ENCODE measurements around the gene BOLA2B.
"Not testable (repeated sequence)": the region's sequence is repeated elsewhere in the genome, so short reads cannot be mapped to it uniquely, and the experiment has no call there.

The BOLA2B gene

DNA sequence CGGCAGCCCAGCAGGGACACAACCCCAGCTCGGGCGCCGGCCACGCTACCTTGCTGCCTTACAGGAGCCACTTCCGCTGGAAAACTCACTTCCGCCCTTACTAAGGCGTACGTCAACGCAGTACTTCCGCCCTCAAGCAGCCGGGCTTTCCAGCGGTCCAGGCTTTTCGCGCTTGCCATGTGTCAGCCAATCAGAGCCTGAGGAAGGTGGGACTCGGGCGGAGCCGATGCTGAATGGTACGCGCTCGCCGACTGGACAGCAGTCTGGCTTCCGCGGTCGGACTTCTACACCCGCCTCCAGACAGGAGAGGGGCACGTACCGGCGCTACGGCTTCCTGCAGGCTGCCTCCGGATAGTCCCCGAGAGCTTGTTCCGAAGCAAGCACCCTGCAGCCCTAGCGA is at the start of gene BOLA2B, which contains the start of gene SLX1A:
Gene BOLA2B, minus strand, starts transcription at position 52 of the 400 bp plus-strand sequence. CDS start 71 bp downstream, outside the sequence.
Gene SLX1A, plus strand, starts transcription at position 261 of the 400 bp plus-strand sequence. CDS start 210 bp downstream, outside the sequence.
- DNase-seq = not testable (repeated sequence)

DNA sequence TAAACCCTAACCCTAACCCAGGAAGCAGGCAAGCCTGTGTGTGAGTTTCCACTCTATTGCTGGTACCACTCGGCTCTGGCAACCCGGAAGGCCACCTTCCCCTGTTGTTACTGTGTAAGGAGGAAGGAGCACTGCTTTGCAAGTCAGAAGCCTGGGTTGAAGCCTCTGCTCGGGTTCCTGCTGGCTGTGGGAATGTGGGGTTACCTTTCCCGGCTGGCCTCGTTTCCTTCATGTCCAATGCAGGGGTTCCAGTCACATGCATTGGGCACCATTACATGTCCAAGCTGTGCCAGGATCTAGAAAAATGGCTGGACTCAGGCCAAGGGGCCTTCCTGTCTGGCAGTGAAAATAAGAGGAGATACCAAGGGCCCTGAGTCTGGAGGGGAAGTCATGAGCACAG is 23.6 kb upstream of the BOLA2B start:
- not testable (repeated sequence) for DNase-seq

DNA sequence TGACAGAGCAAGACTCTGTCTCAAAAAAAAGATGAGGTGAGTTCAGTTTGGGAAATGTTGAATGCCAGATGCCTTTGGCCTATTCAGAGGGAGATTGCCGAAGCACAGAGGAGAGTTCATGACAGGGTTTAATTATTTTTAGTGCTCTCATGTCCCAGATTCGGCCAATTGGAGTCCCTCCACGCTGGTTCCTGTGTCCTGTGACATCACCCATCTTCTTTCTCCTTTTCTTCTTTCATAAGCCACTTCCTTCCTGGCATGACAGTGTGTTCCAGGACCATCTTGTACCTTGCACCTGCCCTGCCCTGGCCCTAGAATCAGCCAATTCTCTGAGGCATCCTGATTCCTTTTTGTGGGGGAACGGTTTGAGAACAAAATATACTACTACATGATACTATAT is 17.9 kb upstream of the BOLA2B start:
- DNase-seq = not testable (repeated sequence)

DNA sequence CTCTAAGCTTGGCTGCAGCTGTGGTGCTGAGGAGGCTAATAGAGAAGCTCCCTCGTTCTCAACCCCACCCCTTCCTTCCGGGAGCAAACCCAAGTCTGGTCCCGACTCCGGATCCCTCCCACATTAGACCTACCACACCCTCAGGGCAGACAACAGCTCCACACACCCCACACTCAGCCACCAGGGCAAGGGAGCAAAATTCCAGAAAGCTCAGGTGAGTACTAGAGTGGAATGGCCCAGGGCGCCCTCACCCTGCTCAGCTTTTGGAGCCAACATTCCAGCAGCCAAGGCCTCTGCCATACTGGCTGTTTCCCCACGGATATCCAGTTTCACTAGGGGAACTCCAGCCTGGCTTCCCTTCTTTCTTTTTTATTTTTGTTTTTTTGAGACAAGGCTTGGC is 15.6 kb upstream of the BOLA2B start:
- DNase-seq = not testable (repeated sequence)

DNA sequence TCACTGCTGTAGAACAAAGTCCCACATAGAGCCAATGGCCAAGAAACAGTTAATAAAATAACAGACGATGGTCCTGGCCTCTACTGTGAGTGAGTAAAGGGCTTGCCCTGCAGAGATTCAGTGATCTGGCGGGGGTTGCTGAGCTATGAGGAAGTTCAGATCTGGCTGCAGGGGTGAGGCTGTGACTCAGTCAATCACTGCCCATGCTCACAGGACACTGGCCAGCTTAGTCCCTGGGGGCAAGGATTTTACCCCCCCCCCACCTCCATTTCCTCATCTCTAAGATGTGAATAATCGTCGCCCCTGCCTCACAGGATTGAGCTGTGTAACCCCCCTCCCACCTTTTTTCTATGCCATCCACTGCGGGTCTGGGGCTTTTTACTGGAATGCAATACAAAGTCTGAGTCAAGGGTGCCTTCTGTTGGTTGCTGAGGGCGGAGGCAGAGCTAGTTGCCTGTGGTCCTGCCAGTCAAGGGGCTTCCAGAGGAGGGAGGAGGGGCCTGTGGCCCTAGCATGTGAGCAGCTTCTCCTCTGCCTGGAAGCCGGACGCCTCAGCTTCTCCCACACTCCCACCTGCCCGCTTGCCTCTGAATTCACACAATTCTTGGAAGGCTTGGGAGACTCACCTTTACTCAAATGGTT is 13.7 kb upstream of the BOLA2B start:
- DNase-seq = not testable (repeated sequence)

DNA sequence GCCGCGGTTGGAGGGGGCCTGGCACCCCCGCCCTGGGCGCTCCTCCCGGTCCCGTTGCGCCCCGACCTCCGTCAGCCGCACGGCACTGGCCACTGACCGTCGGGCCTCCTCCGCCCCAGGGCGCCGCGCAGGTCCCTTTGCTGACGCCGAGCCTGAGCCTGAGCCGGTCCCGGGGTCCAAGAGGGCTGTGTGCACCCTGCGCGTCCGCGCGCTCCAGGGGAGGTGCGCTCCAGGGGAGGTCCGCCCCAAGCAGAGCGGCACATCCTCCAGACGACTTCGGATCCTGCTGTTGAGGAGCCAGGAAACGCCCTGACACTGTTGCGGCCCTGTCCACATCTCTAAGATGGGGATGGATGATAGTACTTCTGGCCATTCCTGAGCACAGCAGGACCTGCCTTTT is 12.8 kb upstream of the BOLA2B start:
- DNase-seq = not testable (repeated sequence)

DNA sequence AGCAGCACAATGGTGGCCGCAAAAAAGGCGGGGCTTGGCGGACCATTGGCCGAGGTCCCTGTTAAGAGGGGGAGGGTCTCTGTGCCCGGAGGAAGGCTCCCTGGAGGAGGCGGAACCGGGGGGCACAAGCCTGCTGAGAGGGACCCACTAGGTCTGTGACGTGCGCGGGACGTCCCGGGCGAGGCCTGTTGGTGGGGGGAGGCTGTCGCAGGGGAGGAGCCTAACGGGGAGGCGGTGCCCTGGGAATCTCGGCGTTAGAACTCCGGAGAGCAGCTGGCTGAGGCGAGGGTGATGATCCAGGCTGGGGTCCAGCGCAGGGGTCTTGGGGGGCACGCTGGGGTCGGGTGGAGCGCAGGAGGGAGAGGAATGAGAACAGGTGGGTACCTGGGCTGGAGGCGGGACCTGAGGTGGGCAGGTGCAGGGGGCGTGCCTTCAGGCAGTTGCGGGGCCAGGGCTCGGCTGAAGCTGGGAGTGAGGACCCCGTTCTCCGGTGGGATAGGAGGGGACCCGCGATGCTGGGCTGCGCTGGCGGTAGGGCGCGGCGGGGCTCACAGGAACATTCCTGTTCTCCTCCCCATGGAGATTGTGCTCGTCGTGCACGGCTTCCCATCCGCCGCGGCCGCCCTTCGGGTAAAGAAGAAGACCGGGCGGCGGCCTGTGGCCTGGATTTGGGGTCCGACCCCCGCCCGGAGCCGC is 12.2 kb upstream of the BOLA2B start:
- not testable (repeated sequence) for DNase-seq

DNA sequence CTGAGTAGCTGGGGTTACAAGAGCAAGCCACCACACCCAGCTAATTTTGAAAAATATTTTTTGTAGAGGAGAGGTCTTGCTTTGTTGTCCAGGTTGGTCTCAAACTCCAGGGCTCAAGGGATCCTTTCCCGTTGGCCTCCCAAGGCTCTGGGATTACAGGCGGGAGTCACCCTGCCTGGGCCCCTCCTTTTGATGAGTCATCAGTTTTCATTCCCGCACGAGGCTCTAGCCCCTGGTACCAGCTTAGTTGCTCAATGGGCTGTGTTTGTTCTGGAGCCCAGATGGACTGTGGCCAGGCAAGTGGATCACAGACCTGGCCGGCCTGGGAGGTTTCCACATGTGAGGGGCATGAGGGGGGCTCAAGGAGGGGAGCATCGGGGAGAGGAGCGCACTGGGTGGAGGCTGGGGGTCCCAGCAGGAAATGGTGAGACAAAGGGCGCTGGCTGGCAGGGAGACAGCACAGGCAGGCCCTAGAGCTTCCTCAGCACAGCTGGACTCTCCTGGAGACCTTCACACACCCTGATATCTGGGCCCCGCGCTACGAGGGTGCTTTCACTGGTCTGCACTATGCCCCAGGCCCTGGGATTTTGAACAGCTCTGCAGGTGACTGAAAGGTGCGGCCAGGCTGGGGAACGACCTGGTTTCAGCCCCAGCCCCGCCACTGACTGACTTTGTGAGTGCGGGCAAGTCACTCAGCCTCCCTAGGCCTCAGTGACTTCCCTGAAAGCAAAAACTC is 6.3 kb upstream of the BOLA2B start:
- DNase-seq = not testable (repeated sequence)

DNA sequence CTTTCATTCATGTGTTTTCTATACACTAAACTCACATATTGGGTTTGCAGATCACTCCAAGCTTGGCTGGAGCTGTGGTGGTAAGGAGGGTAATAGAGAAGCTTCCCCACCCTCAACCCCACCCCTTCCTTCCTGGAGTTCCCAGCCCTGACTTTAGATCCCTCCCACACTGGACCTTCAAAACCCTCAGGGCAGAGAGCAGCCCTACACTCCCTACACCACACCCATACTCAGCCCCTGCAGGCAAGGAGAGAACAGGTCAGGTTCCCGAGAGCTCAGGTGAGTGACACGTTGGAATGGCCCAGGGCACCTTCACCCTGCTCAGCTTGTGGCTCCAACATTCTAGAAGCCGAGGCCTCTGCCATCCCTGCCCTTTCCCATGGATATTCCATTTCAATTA is 5.6 kb upstream of the BOLA2B start, which contains the start of gene SULT1A3:
Gene SULT1A3, plus strand, starts transcription at position 207 of the 400 bp plus-strand sequence. CDS start 1,474 bp downstream, outside the sequence.
- not testable (repeated sequence) for DNase-seq

DNA sequence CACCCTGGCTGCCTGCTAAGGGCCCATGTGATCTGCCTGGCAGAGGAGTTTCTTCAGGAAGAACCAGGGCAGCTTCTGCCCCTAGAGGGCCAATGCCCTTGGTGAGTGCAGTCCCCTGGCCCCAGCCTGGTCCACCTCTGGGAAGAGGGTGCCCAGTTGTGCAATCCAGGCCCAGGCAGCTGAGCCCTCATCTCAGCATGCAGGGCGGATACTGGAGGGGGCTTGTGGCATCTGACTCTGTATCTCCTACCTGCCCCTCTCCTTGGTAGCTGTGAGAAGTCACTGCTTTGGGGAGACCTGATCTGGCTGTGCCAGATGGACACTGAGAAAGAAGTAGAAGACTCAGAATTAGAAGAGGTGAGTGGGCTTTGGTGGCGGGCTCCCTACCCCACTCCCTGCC is 3.5 kb upstream of the BOLA2B start:
- not testable (repeated sequence) for DNase-seq

DNA sequence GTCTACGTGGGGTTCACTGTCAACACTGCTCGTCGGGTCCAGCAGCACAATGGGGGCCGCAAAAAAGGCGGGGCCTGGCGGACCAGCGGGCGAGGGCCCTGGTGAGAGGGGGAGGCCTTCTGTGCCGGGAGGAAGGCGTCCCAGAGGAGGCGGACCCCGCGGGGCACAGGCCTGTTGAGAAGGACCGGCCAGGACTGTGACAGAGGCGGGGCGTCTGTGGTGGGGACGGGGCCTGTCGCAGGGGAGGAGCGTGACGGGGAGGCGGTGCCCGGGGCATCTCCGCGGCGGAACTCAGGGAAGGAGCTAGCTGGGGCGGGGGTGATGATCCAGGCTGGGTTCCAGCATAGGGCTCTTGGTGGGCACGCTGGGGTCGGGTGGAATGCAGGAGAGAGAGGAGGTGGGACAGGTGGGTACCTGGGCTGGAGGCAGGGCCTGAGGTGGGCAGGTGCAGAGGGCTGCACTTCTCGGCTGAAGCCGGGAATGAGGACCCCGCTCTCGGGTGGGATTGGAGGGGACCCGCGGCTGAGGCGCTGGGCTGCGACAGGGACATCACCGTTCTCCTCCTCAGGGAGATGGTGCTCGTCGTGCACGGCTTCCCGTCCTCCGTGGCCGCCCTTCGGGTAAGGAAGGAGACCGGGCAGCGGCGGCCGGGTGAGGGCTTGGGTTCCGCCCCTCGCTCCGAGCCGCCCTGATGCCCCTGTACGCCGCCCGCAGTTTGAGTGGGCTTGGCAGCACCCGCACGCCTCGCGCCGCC is 883 bp upstream of the BOLA2B start:
- not testable (repeated sequence) for DNase-seq

DNA sequence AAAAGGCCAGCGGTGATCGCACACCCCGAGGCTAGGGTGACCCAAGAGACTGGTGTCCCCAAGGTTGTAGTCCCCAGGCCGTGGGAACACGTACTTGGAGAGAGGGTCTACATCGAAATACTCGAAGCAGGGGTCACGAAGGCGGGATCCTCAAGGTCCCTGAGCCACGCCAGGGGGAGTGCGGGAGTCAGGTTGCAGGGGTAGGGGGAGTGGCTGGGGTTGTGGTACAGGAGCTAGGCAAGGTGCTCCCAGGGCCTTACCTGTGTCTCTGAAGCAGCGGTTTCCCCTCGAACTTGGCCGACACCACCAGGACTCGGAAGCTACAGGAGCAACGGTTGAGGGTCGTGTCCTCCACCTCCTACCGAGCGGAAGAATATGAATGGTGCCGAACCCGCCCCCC is 368 bp downstream of the BOLA2B start:
- DNase-seq = not testable (repeated sequence)

DNA sequence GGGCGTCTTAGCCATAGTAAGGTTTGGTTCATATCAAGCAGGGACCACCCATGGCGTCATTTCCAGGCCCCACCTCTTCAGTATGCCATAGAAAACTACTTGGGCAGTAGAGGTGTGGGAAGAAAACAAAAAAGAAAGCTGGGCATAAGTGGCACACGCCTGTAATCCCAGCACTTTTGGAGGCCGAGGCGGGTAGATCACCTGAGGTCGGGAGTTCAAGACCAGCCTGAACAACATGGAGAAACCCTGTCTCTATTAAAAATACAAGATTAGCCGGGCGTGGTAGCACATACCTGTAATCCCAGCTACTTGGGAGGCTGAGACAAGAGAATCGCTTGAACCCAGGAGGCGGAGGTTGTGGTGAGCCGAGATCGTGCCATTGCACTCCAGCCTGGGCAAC is 2.3 kb downstream of the BOLA2B start:
- not testable (repeated sequence) for DNase-seq

DNA sequence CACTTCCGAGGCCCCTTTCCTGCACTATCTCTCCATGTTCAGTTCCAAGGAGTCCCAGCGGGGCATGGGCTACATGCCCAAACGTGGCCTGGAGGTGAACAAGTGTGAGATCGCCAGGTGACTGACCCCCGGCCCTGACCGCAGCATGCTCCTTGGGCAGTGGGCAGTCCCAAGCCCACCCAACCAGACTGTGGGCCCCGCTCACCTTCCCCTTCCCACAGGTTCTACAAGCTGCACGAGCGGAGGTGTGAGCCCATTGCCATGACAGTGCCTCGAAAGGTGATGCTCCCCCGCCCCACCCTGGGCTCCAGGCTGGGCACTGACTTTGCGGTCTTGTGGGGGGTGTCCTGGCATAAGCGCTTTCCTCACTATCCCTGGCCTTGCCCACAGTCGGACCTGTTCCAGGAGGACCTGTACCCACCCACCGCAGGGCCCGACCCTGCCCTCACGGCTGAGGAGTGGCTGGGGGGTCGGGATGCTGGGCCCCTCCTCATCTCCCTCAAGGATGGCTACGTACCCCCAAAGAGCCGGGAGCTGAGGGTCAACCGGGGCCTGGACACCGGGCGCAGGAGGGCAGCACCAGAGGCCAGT is 5.4 kb downstream of the BOLA2B start:
- DNase-seq = no peak

DNA sequence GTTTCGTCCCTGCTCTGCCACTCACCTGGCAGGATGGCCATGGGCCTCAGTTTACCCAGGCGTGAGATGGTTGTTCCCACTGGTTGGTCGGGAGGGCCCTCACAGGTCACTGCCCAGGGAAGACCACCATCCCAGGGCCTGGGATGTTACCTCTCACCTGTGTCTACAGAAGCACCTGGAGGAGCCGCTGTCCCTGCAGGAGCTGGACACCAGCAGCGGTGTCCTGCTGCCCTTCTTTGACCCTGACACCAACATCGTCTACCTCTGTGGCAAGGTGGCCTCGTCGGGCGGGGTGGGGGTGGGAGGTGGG is 6.0 kb downstream of the BOLA2B start:
- DNase-seq = no peak

DNA sequence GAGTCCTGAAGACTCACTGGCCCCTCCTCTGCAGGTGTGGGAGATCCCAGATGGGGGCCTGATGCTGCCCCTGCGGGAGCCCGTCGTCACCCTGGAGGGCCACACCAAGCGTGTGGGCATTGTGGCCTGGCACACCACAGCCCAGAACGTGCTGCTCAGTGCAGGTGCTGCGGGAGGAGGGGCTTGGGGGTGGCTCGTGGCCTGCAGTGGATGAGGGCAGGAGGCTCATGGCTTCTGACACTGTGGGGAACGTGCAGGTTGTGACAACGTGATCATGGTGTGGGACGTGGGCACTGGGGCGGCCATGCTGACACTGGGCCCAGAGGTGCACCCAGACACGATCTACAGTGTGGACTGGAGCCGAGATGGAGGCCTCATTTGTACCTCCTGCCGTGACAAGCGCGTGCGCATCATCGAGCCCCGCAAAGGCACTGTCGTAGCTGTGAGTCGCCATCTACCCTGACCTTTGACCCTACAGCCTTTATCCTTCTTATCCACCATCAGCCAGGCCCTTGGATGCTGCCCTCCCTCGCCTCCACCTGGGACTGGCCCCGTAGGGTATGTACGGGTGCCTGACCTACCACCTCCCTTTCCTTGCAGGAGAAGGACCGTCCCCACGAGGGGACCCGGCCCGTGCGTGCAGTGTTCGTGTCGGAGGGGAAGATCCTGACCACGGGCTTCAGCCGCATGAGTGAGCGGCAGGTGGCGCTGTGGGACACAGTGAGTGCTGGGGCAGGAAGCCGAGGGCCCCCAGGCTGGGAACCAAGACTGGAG is 6.5 kb downstream of the BOLA2B start:
- DNase-seq = no peak

DNA sequence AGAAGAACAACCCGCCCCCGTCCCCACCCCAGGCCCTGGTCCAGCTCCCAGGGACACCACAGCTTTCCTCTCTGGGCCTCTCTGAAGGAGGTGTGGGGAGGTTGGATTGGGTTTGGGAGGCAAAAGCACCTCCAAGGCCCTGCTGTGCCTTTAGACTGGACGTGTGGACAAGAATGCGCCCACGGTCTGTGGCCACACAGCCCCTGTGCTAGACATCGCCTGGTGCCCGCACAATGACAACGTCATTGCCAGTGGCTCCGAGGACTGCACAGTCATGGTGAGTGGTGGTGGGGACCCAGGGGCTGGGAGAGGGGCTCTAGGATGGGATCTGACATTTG is 7.1 kb downstream of the BOLA2B start:
- no peak for DNase-seq

DNA sequence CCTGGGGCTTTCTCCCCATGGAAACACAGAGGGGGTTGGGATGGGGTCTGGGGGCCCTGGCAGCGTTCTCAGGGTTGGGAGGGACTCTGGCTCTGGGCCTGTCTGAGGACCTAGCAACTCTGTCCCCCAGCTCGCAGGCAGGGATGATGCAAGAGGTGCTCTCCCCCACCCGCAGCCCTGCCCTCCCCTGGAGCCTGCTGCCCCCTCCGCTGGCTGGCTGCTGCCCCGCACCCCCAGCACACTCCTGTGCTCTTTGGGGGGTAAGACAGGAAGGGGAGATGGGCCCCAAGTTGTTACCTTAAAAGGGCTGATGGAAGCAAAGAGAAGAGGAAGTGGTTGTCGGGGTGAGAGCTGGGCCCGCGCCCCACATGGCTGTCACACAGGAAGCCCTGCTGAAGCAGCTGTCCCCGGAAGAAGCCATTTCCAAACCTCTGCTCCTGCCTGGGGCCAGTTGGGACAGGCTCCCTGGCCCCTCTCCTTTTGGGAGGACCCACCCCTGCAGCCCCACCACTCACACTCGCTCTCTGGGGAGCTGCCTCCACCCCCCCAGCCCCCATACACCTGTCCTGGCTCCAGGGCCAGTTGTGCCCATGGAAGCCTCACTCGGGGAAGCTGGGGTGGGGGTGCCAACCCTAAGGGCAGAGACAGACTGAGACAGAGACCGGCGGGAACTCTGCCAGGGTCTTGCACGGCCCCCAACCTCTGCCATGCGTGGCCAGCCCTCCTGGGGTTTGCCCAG is 7.6 kb downstream of the BOLA2B start:
- DNase-seq = no peak

DNA sequence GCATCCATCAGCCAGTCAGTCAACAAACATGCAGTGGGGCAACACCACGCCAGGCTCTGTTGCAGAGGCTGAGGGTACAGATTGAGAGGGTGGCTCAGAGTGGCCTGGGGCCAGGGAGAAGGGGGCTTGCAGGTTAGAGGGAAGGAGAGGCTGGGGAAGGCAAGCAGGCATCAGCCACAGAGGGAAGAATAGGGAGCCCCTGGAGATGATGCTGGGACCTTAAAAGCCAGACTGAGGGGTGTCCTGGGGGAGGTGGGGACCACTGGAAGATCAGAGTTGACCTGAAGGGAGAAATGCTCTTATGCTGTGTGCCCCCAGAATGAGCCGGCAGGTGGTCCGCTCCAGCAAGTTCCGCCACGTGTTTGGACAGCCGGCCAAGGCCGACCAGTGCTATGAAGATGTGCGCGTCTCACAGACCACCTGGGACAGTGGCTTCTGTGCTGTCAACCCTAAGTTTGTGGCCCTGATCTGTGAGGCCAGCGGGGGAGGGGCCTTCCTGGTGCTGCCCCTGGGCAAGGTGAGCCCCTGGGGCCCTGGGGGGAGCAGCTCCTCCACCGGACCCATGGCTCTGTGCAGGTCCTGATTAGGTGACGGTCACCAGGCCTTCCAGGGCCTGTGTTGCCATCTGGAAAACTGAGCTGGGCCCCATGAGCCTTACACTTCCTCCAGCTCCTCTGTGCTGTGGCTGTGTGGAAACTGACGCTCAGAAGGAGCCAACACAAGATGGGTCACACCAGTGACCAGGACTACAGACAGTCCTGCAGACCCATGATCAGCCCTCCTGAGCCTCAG is 8.4 kb downstream of the BOLA2B start:
- no peak for DNase-seq

All from NCI-H524 treated with DMSO at 0.1 percent for 48 hours (cell line).